Activated B cell treated with CpG ODN at 0.5 μM for 24 hours (primary cell): Measurements from ENCODE around the gene GLYR1. TPM values are rescaled to one million over a fixed set of nuclear protein-coding genes. Genes with fewer than 3 reads are reported as not detected.

Experiments used
- ATAC-seq: fragments of 200-7000 bp; cut with Tn5 transposase; one replicate; pipeline ENCODE4 v1.10.0; 2021; ENCODE audit warnings: low read depth, mild to moderate bottlenecking, moderate library complexity
- CTCF ChIA-PET: fragments of 350-600 bp; sonication (Branson Sonifier 250); formaldehyde crosslinking; loops from one replicate; lab custom pipeline; 2021; ENCODE audit warnings: antibody characterized with exemption; lab: Charles Lee
- POLR2A ChIA-PET: fragments of 350-600 bp; sonication (Branson Sonifier 250); formaldehyde crosslinking; loops from one replicate; lab custom pipeline; 2021; ENCODE audit warnings: antibody characterized with exemption; lab: Charles Lee
- DNase-seq: peaks from one replicate; pipeline ENCODE4 v3.0.0; 2022
- H3K27ac Mint-ChIP-seq: one replicate; pipeline ENCODE4 v1.8.0; 2020; ENCODE audit warnings: mixed read lengths
- H3K27me3 Mint-ChIP-seq: one replicate; pipeline ENCODE4 v1.8.0; 2021; ENCODE audit warnings: mixed read lengths
- H3K36me3 Mint-ChIP-seq: one replicate; pipeline ENCODE4 v1.8.0; 2021; ENCODE audit warnings: low read depth, mixed read lengths
- H3K4me1 Mint-ChIP-seq: one replicate; pipeline ENCODE4 v1.8.0; 2021; ENCODE audit warnings: mixed read lengths
- H3K4me3 Mint-ChIP-seq: one replicate; pipeline ENCODE4 v1.8.0; 2020; ENCODE audit warnings: mild to moderate bottlenecking, mixed read lengths
- H3K9me3 Mint-ChIP-seq: one replicate; pipeline ENCODE4 v1.8.0; 2020; ENCODE audit warnings: mixed read lengths
- CTCF ChIP-seq: fragments of 200-600 bp; IDR thresholded peaks from one replicate; pipeline ENCODE4 v1.8.0; 2022; ENCODE audit warnings: antibody characterized with exemption, mild to moderate bottlenecking
- intact Hi-C: fragments of 100-400 bp; cut with micrococcal nuclease; formaldehyde crosslinking; loops from one replicate; pipeline ENCODE4 v1.15.1; 2024
- total RNA-seq: library from RNA; stranded (reverse); gene quantifications from 2 replicates; pipeline ENCODE4 v1.2.3, GENCODE V29; 2022

The GLYR1 gene
- total RNA-seq, 1 donor from 2014 or later: 156 TPM

DNA sequence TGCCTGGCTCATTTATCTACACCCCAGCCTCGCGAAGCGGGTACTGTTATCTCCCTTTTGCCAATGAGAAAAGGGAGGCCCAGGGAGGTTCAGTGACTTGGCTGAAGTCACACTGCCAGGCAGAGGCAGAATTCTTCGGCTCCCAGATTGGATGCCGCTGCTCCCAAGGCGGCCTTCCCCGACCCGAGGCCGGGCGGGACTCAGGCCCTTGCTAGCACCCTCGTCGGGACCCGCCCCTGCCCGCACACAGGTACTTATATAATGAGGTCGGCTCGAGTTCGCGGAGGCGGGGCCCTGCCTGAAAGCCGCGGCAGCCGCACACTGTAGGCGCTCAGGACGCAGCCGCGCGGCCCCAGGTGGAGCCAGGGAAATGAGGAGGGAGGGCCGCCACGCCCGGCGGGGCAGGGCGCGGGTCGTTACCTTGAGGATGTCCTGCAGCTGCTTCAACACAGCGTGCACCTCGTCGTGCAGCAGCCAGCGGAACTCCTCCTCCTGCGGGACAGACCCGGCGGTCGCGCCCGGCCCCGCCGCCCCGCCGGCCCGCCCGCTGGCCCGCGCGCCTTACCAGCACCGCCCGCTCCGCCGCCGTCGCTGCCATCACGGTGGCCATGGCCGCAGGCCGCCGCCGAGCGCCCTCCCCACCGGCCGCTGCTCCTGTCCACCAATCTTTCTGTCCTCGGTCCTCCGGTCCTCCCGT is 45.0 kb downstream of the GLYR1 start, which contains the start of gene ROGDI:
TSS of gene ROGDI (minus strand) at position 672 of the 697 bp plus-strand sequence. CDS start at position 610, 62 bp downstream.
- peaks cover 20% of the 10 kb centered on the region for H3K36me3 Mint-ChIP-seq
- peak within 1 kb of the TSS; percentile 72 for H3K27ac Mint-ChIP-seq
- intact Hi-C loops: loop anchor here (1.0 kb wide), 5 partner anchors 34 to 186 kb away; partner anchors contain the start of genes ANKS3, DNAAF8, GLYR1 and NUDT16L1
- peak within 1 kb of the TSS; percentile 86 for H3K4me3 Mint-ChIP-seq
- ChIA-PET POLR2A (interaction anchor here (0.5 to 2.6 kb wide), 10 partner anchors 8 to 186 kb away, joined by 3 to 21 read pairs (median 6); partner anchors contain the start of genes ANKS3, DNAAF8, GLYR1 and NUDT16L1), CTCF (interaction anchor here (1.0 kb wide), 2 partner anchors 67 to 178 kb away, joined by 3 read pairs; partner anchors contain the start of gene MGRN1)
- no peaks in the 10 kb centered on the region for H3K9me3 Mint-ChIP-seq
- no peaks in the 10 kb centered on the region for H3K27me3 Mint-ChIP-seq
- ATAC-seq (peak; percentile 67), DNase-seq (no peak)
- no peak for TF ChIP-seq CTCF
- peaks cover 25% of the 10 kb centered on the region for H3K4me1 Mint-ChIP-seq

GRCh38 chr16:4801051-4801961 is 45.8 kb downstream of the GLYR1 start:
- intact Hi-C loops: no loop called here
- ChIA-PET CTCF (no interaction called here), POLR2A (interaction anchor here (1.0 to 2.6 kb wide), 6 partner anchors 9 to 185 kb away, joined by 3 to 16 read pairs (median 5); partner anchors contain the start of genes ANKS3, DNAAF8, GLYR1 and UBN1)
- TF ChIP-seq CTCF: no peak
- DNase-seq: no peak
- no peak for ATAC-seq
- Mint-ChIP-seq H3K4me1 (peaks cover 25% of the 10 kb centered on the region), H3K9me3 (no peaks in the 10 kb centered on the region), H3K27ac (peak overlapping the region; percentile 72), H3K27me3 (no peaks in the 10 kb centered on the region), H3K4me3 (peak overlapping the region; percentile 86), H3K36me3 (peaks cover 17% of the 10 kb centered on the region)

DNA sequence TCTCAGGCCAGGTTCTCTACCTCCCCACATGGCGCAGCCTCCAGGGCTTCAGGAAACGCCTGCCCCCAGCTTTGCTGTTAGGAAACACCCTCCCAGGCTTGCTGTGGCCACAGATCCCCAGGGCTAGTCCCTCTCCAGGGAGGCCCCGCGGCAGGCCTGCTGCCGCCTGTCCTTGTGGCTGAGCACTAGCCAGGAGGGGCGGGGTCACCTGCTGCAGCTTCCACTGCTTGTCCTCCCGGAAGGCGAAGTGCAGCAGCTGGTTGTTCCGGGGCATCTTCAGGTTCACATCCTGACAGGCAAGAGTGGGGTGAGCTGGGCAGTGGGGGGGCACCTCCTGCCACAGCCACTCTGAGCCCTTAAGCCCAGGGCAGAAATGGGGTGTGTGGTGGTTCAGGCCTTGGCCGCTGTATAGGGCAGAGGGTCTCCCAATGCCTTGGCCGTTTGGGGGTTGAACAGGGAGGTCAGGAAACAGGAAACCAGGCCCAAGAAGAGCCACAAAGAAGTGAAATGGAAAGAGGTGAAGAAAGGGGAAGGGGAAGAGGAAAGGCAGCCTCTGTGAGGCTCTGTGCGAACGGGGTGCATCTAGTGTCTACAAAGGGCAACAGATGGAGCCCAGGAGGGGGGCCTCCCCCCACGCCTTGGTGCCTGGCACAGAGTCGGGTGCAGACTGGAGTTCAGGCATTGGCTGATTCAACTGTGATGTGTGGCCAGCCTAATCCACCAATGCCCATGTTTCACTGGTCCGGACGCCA is 46.6 kb downstream of the GLYR1 start:
- no peaks in the 10 kb centered on the region for H3K27me3 Mint-ChIP-seq
- TF ChIP-seq CTCF: no peak
- H3K36me3 Mint-ChIP-seq: peaks cover 13% of the 10 kb centered on the region
- peaks cover 25% of the 10 kb centered on the region for H3K4me1 Mint-ChIP-seq
- CTCF ChIA-PET: no interaction called here
- no peaks in the 10 kb centered on the region for H3K9me3 Mint-ChIP-seq
- POLR2A ChIA-PET: interaction anchor here (1.3 to 1.6 kb wide), 2 partner anchors 66 to 184 kb away, joined by 3 to 6 read pairs; partner anchors contain the start of genes ANKS3 and DNAAF8
- no peak for DNase-seq
- peak overlapping the region; percentile 65 for H3K27ac Mint-ChIP-seq
- ATAC-seq: no peak
- intact Hi-C loops: no loop called here
- H3K4me3 Mint-ChIP-seq: peak overlapping the region; percentile 70

DNA sequence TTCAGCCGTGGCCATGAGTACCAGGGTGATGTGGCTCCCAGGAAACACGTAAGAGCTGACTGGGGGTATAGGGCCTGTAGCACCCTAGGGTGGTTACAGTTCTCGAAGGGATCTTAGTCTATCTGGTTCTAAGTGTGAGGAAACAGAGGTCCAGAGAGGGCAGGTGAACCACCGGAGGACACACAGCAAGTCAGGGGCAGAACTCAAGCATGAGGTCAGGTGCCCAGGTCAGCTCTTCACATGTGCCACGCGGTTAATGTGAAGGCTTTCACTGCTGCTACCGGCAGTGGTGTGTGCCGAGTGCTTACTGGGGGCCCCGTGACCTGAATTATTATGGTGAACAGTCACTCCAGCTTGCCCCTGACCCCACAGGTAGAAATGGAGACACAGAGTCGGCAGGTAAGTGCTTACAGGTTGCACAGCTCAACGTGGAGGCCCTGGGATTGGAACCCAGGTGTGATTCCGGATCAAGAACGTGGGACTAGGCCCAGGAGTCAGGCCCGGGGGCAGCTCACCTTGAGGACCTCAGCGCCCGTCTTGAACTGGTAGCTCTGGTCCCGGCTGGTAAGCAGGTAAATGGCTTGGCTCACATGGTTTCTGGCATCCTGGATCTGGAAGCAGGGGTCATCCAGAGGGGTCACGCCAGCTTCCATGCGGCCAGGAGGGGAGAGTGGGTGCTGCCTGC is 47.8 kb downstream of the GLYR1 start:
- DNase-seq (no peak), ATAC-seq (no peak)
- ChIA-PET POLR2A (no interaction called here), CTCF (no interaction called here)
- Mint-ChIP-seq H3K27me3 (no peaks in the 10 kb centered on the region), H3K4me1 (peaks cover 25% of the 10 kb centered on the region), H3K36me3 (peaks cover 4% of the 10 kb centered on the region), H3K9me3 (no peaks in the 10 kb centered on the region), H3K27ac (no peak overlapping the region), H3K4me3 (no peak overlapping the region)
- intact Hi-C loops: no loop called here
- TF ChIP-seq CTCF: no peak
